HS-5 (cell line): ENCODE data around the gene GLYATL2.

Source experiments
- DNase-seq: peaks from one replicate; pipeline ENCODE4 v3.0.0-alpha.2; 2012; ENCODE audit warnings: low read depth

GLYATL2 gene

GRCh38 chr11:58844361-58845005 is at the start of gene GLYATL2:
Gene GLYATL2 (minus strand): TSS chr11:58844704. CDS start chr11:58839612, 5,092 bp downstream.
- DNase-seq, result no peak

- DNase-seq, result no peak
These were observed 49.4 kb upstream of the GLYATL2 start for GRCh38 chr11:58893899-58894298.

- no peak for DNase-seq
These were observed 44.1 kb upstream of the GLYATL2 start for GRCh38 chr11:58888579-58888978.

- no peak for DNase-seq
These were observed 42.9 kb upstream of the GLYATL2 start for GRCh38 chr11:58887452-58887851.

- no peak for DNase-seq
These were observed 36.1 kb upstream of the GLYATL2 start for GRCh38 chr11:58880625-58881024.

- no peak for DNase-seq
These were observed 35.7 kb upstream of the GLYATL2 start for GRCh38 chr11:58880166-58880565.

GRCh38 chr11:58867556-58867955 is 23.1 kb upstream of the GLYATL2 start:
- DNase-seq, result no peak

- DNase-seq, result peak; percentile 67
These were observed 22.3 kb upstream of the GLYATL2 start for GRCh38 chr11:58866788-58867187.

- DNase-seq, result no peak
These were observed 19.8 kb upstream of the GLYATL2 start for GRCh38 chr11:58864335-58864734.

GRCh38 chr11:58863697-58864096 is 19.2 kb upstream of the GLYATL2 start:
- no peak for DNase-seq

- no peak for DNase-seq
These were observed 17.0 kb upstream of the GLYATL2 start for GRCh38 chr11:58861533-58861932.

- DNase-seq, result no peak
These were observed 12.3 kb upstream of the GLYATL2 start for GRCh38 chr11:58856806-58857205.

GRCh38 chr11:58845386-58845785 is 882 bp upstream of the GLYATL2 start:
- DNase-seq, result no peak

- DNase-seq, result no peak
These were observed 6.7 kb downstream of the GLYATL2 start for GRCh38 chr11:58837707-58838388.

- peak; percentile 53 for DNase-seq
These were observed 12.4 kb downstream of the GLYATL2 start for GRCh38 chr11:58832056-58832645.

GRCh38 chr11:58830673-58831301 is 13.7 kb downstream of the GLYATL2 start:
- DNase-seq, result no peak

GRCh38 chr11:58829786-58830185 is 14.7 kb downstream of the GLYATL2 start:
- peak; percentile 82 for DNase-seq

GRCh38 chr11:58813693-58814092 is 30.8 kb downstream of the GLYATL2 start:
- no peak for DNase-seq

GRCh38 chr11:58811499-58811898 is 33.0 kb downstream of the GLYATL2 start:
- DNase-seq, result no peak

- DNase-seq, result no peak
These were observed 37.2 kb downstream of the GLYATL2 start for GRCh38 chr11:58807343-58807742.

GRCh38 chr11:58805065-58805464 is 39.4 kb downstream of the GLYATL2 start:
- peak; percentile 47 for DNase-seq

GRCh38 chr11:58801974-58802545 is 42.4 kb downstream of the GLYATL2 start:
- no peak for DNase-seq

GRCh38 chr11:58801302-58801701 is 43.2 kb downstream of the GLYATL2 start:
- DNase-seq, result no peak
